IMR-90 (cell line): Measurements from ENCODE around the gene DHDH.

Experiments
- BHLHE40 ChIP-seq: fragments of 150-350 bp; IDR thresholded peaks from 2 replicates; pipeline ENCODE4 v1.6.1; 2016; ENCODE audit warnings: mild to moderate bottlenecking, low read depth, low read length
- CEBPB ChIP-seq: IDR thresholded peaks from 2 replicates; pipeline ENCODE4 v1.6.1; 2012; ENCODE audit warnings: low read depth, low read length, improper control_type of control experiment
- FOS ChIP-seq: fragments of 150-350 bp; IDR thresholded peaks from 2 replicates; pipeline ENCODE4 v1.6.1; 2016; ENCODE audit warnings: low read depth, low read length
- MAZ ChIP-seq: IDR thresholded peaks from 2 replicates; pipeline ENCODE4 v1.6.1; 2012; ENCODE audit warnings: low read depth, mild to moderate bottlenecking, low read length, improper control_type of control experiment, moderate library complexity, borderline replicate concordance
- POLR2A ChIP-seq: IDR thresholded peaks from 2 replicates; pipeline ENCODE4 v1.6.1; 2012; ENCODE audit warnings: mild to moderate bottlenecking, low read depth, low read length
- RCOR1 ChIP-seq: IDR thresholded peaks from 2 replicates; pipeline ENCODE4 v1.6.1; 2012; ENCODE audit warnings: mild to moderate bottlenecking, low read length, improper control_type of control experiment; ENCODE audit not compliant: insufficient replicate concordance
- TF ChIP-seq, protein P1 (sequence below): conservative IDR thresholded peaks from 2 replicates; pipeline ENCODE4 v1.5.1; 2012; ENCODE audit warnings: mild to moderate bottlenecking, low read depth, low read length, improper control_type of control experiment
- TF ChIP-seq, protein P2 (sequence below): fragments of 150-350 bp; IDR thresholded peaks from 2 replicates; pipeline ENCODE4 v1.6.1; 2017; ENCODE audit warnings: mild to moderate bottlenecking, antibody characterized with exemption, low read length, low read depth
- TF ChIP-seq, protein P3 (sequence below): fragments of 150-350 bp; IDR thresholded peaks from 2 replicates; pipeline ENCODE4 v1.6.1; 2016; ENCODE audit warnings: low read depth, mild to moderate bottlenecking, low read length, moderate library complexity, borderline replicate concordance

GRCh38 chr19:48954595-48955307 is 21.3 kb downstream of the DHDH start, which contains the start of gene BAX:
- TF ChIP-seq, protein P1, sequence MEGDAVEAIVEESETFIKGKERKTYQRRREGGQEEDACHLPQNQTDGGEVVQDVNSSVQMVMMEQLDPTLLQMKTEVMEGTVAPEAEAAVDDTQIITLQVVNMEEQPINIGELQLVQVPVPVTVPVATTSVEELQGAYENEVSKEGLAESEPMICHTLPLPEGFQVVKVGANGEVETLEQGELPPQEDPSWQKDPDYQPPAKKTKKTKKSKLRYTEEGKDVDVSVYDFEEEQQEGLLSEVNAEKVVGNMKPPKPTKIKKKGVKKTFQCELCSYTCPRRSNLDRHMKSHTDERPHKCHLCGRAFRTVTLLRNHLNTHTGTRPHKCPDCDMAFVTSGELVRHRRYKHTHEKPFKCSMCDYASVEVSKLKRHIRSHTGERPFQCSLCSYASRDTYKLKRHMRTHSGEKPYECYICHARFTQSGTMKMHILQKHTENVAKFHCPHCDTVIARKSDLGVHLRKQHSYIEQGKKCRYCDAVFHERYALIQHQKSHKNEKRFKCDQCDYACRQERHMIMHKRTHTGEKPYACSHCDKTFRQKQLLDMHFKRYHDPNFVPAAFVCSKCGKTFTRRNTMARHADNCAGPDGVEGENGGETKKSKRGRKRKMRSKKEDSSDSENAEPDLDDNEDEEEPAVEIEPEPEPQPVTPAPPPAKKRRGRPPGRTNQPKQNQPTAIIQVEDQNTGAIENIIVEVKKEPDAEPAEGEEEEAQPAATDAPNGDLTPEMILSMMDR: no peak
- no peak for TF ChIP-seq RCOR1
- TF ChIP-seq, protein P2, sequence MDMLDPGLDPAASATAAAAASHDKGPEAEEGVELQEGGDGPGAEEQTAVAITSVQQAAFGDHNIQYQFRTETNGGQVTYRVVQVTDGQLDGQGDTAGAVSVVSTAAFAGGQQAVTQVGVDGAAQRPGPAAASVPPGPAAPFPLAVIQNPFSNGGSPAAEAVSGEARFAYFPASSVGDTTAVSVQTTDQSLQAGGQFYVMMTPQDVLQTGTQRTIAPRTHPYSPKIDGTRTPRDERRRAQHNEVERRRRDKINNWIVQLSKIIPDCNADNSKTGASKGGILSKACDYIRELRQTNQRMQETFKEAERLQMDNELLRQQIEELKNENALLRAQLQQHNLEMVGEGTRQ: peak; percentile 100
- TF ChIP-seq POLR2A: peak; percentile 73; the same call in 1 of the 2 replicates
- TF ChIP-seq, protein P3, sequence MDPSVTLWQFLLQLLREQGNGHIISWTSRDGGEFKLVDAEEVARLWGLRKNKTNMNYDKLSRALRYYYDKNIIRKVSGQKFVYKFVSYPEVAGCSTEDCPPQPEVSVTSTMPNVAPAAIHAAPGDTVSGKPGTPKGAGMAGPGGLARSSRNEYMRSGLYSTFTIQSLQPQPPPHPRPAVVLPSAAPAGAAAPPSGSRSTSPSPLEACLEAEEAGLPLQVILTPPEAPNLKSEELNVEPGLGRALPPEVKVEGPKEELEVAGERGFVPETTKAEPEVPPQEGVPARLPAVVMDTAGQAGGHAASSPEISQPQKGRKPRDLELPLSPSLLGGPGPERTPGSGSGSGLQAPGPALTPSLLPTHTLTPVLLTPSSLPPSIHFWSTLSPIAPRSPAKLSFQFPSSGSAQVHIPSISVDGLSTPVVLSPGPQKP: no peak
- TF ChIP-seq CEBPB: no peak
- peak; percentile 99 for TF ChIP-seq BHLHE40
- TF ChIP-seq FOS: peak; percentile 99
- TF ChIP-seq MAZ: peak; percentile 53; the same call in 1 of the 2 replicates
